Uterus (tissue), 2 donors: ENCODE results near the gene C2CD4A.

Source experiments
- CTCF ChIP-seq, 4 experiments: fragments of 200-600 bp in 2 of 4; fragments of 450-650 bp in 2 of 4; sonication (generic) in 2 of 4; IDR thresholded peaks; one replicate each; pipeline ENCODE4 v1.5.1; 2016 to 2019; ENCODE audit warnings: antibody characterized with exemption in 4 of 4, mild to moderate bottlenecking in 2 of 4, moderate library complexity in 1 of 4
- POLR2A ChIP-seq, 2 donors: fragments of 450-650 bp; IDR thresholded peaks; one replicate each; pipeline ENCODE4 v1.6.1; 2016; ENCODE audit warnings: antibody characterized with exemption in 2 of 2, mild to moderate bottlenecking in 1 of 2, moderate library complexity in 1 of 2

GRCh38 chr15:62118520-62119226 is 51.9 kb downstream of the C2CD4A start:
- TF ChIP-seq CTCF (IDR thresholded peaks at IDR 0.05) (no peak), POLR2A (IDR thresholded peaks at IDR 0.05) (no peak)
